NCI-H82 treated with DMSO at 0.1 percent for 48 hours (cell line): ENCODE results near the gene COL5A3.
"Not testable (repeated sequence)": the region's sequence is repeated elsewhere in the genome, so short reads cannot be mapped to it uniquely, and the experiment has no call there.

ENCODE experiments used
- DNase-seq: peaks from one replicate; lab custom pipeline; 2025; ENCODE audit not compliant: unreplicated experiment; lab: John Stamatoyannopoulos, UW

The COL5A3 gene

GRCh38 chr19:9940778-9941177 is 69.5 kb downstream of the COL5A3 start:
- no peak for DNase-seq

DNA sequence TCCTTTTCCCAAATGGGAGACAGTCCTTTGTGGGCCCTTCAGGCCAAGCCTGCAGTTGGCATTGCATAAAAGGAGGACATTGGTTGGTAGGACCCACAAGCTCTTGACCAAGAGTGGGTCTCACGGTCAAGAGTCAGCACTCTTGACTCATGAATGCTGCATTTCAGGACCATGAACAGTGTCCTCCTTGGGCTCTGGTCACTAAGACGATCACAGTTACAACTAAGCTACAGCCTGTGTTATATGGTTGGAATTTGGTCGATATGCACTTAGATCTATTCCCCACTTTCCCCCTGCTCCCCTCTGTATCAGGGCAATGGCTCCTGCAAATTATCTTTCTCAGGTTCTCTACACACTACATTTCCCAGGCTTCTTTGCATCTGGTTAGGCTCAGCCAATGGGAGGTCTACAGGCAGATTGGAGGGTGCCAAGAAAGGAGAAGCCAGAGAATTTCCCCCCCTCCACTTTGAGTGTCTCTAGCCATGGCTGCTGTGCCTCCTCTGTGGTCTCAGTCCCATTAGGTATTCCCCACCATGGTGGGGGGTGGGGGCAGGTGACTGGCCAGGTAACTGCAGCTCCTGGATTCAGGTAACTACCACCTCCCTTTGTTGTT is 70.9 kb downstream of the COL5A3 start:
- no peak for DNase-seq

GRCh38 chr19:9937001-9937411 is 73.3 kb downstream of the COL5A3 start:
- DNase-seq, result no peak

- DNase-seq, result no peak
These were observed 73.8 kb downstream of the COL5A3 start, which contains the start of gene OLFM2 for GRCh38 chr19:9936326-9937000. Gene OLFM2, minus strand, starts transcription at chr19:9936515. Its CDS starts 149 bp downstream, at chr19:9936366.

- DNase-seq, result no peak
These were observed 74.6 kb downstream of the COL5A3 start for GRCh38 chr19:9935506-9936325.

DNA sequence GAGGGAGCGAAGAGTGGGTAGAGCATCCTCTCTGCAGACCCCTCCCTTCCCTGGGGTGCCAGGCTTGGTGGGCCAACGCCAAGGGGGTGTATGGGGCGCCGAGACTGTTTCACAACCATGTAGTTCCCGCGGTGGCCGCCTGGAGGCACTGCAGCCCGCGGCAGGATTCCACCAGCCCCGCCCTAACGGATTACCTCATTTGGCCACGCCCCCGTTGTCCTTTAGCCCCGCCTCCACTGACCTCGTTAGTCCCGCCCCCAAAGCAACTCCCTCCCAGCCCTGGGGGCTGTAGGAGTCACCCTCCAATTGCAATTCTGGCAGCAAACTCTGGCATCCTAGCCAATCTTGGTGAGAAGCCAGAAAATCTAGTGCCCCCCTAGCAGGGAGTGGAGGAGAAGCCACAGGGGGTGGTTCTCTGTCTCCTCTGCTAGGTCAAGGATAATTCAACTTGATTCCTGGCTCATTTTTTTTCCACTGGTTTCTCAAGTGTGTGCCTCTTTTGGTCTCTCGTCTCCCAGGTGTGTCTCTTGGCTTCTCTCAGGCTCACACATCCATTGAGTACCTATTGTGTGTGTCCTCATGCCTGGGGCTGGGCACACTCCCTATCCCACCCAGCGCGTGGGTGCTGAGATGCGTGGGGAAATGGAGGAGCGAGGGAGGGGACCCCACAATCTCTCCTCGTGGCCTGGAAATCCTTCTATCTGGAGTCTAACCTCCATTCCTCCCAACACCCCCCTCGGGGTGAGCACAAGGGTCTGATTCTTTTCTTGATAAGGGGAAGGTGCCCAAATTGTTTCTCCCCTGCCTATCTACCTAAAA is 76.0 kb downstream of the COL5A3 start:
- DNase-seq, result peak; percentile 39

DNA sequence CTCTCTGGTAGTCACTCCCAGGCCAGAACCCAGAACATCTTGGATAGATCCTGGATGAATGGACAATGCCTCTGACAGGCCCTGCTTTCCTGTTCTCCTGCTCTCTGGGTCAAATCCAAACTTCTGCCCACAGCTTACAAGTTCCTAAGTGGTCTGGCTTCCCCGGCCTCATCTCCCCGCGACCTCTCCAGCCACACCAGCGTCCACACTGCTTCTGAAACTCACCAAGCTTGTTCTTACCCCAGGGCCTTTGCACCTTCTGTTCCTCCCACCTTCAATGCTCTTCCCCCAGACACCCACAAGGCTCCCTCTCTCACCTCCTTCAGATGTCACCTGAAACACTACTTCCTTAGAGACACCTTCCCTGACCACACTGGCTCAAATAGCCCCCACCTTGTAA is 77.5 kb downstream of the COL5A3 start:
- no peak for DNase-seq

- DNase-seq, result no peak
These were observed 78.7 kb downstream of the COL5A3 start for GRCh38 chr19:9931629-9932028.

DNA sequence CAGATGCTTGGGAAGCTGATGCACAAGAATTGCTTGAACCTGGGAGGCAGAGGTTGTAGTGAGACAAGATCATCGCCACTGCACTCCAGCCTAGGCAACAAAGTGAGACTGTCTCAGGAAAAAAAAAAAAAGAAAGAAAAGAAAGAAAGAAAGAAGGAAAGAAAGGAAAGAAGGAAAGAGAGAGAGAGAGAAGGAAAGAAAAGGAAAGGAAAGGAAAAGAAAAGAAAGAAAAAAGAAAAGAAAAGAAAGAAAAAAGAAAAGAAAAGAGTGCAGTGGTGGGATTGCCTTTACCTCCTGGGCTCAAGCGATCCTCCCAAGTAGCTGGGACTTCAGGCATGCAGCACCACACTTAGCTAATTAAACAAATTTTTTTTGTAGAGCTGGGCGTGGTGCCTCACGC is 86.9 kb downstream of the COL5A3 start:
- DNase-seq, result no peak

DNA sequence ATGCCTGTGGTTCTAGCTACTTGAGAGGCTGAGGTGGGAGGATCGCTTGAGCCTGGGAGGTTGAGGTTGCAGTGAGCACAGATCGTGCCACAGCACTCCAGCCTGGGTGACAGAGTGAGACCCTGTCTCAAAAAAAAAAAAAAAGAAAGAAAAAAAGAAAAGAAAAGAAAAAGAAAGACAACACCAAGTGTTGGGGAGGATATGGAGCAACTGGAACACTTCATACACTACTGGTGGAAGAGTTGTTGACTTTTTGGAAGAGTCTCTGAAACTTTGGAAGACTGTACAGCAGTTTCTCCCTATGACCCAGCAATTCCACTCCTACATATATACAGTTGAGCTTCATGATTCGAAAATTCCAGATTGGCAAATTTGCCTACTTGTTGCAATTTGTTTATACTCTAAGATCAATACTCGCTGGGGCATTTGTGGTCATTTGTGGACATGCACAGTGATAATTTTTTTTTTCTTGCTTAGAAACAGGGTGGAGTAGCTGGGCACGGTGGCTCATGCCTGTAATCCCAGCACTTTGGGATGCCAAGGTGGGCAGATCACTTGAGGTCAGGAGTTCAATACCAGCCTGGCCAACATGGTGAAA is 87.4 kb downstream of the COL5A3 start:
- DNase-seq, result not testable (repeated sequence)

DNA sequence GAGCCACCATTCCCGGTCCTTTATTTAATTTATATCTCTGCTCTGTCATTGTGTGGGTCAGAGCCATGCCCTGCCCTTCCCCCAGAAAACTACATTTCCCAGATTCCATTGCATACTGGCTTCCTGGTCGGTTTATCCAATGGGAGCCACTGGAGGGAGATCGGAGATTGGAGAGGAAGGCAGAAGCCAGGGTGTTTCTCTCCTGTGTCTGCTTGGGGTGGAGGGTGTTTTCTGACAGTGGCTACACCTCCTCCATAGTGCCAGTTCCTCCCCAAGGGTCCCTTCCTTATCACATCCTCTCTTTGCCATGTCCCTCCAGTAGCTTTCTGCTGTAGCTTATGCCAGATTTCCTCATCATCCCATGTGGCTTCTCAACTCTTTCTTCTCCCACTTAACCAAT is 93.0 kb downstream of the COL5A3 start:
- DNase-seq, result peak; percentile 48

- no peak for DNase-seq
These were observed 93.6 kb downstream of the COL5A3 start for GRCh38 chr19:9916719-9917118.

GRCh38 chr19:9914315-9915207 is 95.7 kb downstream of the COL5A3 start:
- DNase-seq, result peak; percentile 43

DNA sequence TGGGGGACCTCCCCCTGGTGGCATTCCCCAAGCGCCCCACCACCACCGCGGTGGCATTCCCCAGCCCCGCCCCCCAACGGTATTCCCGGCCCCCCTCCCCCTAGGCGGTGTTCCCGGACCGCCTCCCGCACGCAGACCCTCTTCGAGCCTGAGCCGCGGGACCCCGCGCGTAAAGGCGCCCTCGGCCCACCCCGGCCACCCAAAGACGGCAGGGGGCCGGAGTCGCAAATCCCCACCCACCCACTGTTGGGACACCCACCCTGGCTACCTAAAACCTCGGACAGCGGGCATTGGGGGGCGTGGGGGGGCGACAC is 96.3 kb downstream of the COL5A3 start:
- no peak for DNase-seq

GRCh38 chr19:9913237-9914000 is 96.9 kb downstream of the COL5A3 start:
- peak; percentile 2 for DNase-seq

- DNase-seq, result no peak
These were observed 97.6 kb downstream of the COL5A3 start for GRCh38 chr19:9912551-9913236.

DNA sequence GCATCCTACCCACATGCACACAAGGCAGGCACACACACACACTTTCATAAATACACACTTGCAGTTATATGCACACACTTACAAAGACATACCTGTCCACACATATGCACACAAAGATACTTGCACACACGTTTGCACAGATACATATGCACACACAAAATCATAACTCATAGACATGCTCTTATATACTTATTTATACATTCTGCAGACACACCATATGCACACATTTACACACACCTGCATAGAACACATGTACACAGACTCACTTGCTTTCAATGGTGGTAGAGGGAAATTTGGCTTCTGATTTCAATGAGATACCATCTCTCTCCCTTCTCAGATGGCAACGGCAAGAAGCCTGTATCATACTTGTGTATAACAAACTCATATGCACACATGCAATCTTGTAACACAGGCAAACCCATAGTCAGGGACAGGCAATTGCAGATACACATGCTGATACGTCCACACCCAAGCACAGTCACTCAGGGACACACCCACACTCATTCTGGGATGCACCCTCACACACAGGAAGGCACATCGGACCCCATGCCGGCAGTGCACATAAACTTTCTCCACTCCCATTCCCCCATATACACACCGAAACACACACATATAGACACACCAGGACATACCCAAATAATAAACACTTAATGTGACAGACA is 98.6 kb downstream of the COL5A3 start:
- DNase-seq, result no peak

- DNase-seq, result no peak
These were observed 99.7 kb downstream of the COL5A3 start for GRCh38 chr19:9910625-9911024.
